ENCODE results near the gene MRPS18A.

- TF ChIP-seq EZH2 (IDR thresholded peaks at IDR 0.05) (no peak), FOXP2 (optimal IDR thresholded peaks at IDR 0.05; ENCODE audit: control extremely low read depth, extremely low read length, insufficient read depth) (no peak), POLR2AphosphoS5 (IDR thresholded peaks at IDR 0.05; ENCODE audit: borderline replicate concordance, low read depth, low read length) (no peak)
Observed at GRCh38 chr6:43733471-43734293, 46.1 kb upstream of the MRPS18A start.

Measured in SK-N-MC (cell line).